ENCODE results near the gene DIS3L2. TPM values are rescaled to one million over a fixed set of nuclear protein-coding genes. Genes with fewer than 3 reads are reported as not detected.

The DIS3L2 gene, protein sequence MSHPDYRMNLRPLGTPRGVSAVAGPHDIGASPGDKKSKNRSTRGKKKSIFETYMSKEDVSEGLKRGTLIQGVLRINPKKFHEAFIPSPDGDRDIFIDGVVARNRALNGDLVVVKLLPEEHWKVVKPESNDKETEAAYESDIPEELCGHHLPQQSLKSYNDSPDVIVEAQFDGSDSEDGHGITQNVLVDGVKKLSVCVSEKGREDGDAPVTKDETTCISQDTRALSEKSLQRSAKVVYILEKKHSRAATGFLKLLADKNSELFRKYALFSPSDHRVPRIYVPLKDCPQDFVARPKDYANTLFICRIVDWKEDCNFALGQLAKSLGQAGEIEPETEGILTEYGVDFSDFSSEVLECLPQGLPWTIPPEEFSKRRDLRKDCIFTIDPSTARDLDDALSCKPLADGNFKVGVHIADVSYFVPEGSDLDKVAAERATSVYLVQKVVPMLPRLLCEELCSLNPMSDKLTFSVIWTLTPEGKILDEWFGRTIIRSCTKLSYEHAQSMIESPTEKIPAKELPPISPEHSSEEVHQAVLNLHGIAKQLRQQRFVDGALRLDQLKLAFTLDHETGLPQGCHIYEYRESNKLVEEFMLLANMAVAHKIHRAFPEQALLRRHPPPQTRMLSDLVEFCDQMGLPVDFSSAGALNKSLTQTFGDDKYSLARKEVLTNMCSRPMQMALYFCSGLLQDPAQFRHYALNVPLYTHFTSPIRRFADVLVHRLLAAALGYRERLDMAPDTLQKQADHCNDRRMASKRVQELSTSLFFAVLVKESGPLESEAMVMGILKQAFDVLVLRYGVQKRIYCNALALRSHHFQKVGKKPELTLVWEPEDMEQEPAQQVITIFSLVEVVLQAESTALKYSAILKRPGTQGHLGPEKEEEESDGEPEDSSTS
- 17.1 and 18.8 TPM in 2 replicates for total RNA-seq

DNA sequence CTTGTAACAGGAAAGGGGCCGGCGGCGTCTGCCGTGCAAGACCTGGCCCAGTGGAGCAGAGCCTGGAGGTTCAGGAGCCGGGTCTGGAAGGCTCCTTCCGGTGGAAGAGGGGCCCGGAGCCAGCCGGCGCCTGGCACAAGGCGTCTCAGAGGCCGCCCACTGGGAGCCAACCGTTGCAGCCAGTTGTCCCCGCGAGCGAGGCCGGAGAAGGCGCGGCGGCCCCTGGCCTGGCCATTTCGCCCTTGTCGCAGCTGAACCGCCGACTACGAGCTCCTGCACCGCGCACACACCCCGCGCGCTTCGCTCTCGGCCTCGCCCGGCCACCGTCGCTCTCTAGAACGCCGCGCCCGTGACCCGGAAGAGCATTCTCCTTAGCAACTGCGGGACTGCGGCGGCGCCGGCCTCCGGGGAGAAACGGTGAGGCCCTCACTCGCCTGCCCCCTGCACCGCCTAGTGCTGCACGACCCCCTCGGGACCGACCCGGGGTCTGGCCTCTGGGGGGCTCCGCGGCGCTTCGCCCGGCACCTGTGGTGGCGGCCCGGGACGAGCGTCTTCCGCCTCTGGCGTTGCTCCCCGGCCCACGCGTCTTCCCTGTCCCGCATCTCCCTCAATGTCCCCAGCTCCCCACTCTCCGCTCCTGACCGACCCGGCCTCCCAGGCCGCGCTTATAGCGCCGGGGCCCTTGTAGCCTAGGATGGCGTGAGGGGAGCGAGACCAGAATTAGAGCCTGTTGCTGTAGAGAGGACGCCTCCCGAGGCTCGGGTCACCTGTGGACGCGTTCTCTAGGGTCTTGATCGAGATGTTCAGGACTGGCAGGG is at the start of gene DIS3L2:
TSS of gene DIS3L2 (plus strand) at position 365 of the 818 bp plus-strand sequence. CDS start 53,215 bp downstream, outside the sequence.
- peak; percentile 30 for DNase-seq (ENCODE audit: low read depth, low spot score)

DNA sequence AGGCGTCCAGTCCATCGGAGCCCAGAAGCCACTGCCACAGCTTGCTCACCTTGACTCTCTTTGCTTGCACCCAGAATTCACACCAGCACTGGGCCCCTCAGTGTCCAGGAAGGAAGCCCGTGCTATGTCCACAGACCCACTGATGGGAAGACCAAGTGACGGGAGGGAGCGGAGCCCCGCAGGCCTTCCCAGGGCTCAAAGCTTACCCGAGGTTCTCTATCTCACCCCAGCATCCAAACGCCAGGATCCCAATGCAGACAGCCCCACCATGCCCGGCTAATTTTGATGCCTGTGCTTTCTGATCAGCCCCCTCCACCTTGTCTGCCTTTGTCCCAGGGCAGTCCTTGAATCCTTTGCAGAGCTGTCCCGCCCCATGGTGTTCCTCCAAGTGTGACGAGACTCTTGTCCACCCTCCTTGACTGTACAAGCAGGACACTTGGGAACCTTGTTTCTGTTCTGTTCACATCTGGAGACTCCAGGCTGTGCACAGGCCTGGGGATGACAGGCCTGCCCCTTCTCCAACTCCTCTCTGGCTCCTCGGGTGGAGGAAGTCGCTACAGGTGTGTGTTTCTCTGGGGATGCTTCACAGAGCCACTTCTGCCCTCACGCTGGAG is 47.3 kb upstream of the DIS3L2 start:
- DNase-seq (ENCODE audit: low read depth, low spot score): no peak

DNA sequence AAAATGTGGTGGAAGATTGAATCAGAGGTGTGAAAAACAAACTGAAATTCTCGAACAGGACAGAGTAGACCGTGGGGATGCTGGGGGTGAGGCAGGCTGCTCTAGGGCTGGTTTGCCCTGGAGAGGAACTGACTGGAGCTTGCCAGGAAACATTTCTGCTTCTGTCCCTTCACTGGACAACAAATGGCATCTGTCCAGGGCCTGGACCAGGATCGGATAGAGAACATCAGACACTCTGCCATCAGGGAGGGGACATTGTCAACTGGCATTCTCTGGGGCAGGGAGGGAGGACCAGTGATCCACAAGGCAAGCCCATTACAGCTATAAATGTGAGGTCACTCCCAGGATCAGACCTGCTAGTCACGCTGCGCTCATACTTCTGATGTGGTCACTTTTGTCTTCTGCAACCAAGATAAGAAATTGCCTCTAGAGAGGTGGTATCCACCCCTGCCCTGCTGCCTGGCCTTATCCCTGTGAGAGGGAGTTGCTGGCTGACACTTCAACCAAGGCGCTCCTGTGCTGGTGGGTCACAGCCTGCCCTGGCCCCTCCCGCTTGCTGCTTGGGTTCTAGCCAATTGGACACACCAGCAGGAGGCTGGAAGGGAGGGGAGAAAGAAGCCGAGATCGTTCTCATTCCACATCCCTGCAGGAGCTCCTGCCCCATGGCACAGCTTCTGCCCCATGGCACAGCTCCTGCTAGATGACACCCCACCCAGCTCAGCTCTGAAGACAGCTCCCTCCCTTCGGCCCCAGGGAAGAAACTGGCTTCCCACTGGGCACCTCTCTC is 44.0 kb upstream of the DIS3L2 start:
- DNase-seq (ENCODE audit: low read depth, low spot score): no peak

DNA sequence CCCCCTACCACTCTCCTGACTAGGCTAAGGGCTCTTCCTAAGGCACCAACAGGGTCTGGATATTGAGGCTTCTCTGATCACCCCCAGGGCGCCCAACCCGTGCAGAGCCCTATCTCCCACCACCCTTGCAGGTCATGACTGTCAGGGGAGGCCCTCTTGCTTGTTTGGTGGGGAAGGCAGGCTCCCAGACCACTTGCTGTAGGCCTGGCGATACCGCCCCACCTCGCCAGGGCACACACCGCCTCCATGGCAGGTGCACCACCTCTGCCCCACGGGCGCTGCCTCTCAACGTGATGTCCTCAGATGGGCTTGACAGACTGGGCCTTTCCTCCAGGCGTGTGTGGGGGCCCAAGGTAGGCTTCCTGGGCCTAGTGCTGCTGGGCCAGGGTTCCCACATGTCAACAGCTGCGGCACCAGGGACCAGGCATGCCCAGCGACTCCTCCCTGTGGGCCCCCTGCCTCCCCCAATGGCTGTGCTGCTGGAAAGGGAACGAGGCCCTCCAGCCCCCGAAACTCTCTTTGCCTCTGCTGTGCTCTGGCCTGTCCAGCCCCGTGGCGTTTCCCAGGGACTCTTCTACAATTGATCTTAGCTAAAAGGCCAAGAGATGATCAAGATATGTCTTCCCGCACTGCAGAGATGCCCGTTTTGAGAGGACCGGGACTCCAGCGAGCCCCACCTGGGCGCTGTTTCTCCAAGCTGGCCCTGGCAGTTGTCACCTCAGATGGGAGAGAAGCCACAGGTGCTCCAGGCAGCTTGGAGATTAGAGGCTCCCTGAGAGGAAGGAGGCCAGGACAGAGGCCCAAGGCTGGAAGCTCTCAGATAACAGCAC is 42.8 kb upstream of the DIS3L2 start:
- no peak for DNase-seq (ENCODE audit: low read depth, low spot score)

DNA sequence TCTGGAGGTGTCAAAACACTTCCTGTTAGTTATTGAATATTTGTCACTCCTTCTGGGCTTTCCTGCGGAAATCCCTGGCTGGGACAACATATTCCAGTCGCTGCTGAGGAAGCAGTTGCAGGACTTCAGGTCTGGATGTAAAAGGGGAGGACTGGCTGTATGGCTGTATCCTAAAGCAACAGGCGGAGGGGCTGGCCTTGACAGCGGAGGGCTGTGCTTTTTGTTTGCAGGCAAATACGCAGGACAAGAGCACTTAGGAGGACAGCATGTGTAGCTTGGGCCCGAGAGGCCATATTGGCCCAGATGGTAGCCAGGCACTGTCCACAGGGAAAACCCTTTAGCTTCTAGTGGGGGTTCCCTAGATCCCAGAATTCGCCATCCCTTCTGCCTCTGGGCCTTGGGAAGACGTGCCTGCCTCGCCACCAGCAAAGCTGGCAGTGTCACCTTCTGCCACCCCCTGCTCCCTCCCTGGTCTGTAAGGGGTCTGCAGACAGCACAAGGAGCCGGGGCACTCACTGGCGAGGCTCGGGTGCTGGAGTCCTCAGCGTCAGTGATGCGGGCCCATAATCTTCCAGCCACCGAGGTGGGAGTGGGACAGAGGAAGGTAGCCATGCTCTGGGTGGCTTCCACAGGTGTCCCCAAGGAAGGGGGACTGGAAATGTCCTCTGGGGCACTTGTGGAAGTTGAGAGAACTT is 42.0 kb upstream of the DIS3L2 start:
- no peak for DNase-seq (ENCODE audit: low read depth, low spot score)

DNA sequence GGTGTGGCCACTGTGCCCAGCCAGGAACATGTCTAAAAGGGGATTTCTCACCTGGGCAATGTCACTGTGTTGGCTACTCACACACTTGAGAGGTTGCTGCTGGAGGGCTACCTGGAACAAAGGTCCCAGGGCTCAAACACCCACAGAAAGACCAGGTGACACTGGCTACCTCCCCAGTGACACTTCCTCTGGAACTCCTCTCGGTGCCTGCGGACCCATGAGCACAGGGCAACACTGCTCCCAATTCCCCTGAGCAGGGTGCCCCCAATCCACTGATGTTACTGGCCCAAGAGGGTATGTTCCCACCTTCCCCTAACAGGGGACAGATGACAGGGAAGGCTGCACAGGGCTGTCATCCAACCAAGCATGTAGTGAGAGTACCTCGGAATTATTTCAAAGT is 41.1 kb upstream of the DIS3L2 start:
- no peak for DNase-seq (ENCODE audit: low read depth, low spot score)

DNA sequence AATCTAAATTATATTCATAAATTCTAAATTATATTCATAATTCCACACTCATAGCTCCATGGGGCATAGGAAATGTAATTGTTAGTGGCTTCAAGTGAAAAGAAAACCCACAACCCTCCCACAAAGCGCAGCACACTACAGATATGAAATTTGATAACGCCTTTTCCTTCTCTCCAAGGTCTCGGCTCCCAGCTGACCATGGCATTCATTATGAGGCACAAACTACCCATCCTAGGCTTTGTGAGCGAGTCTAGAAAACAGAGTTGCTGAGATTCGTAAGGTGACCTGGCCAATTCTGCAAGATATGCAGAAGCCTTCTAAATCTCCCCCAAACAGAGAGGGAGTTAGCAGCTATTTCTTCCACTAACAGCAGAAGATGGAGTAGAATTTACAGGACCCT is 40.7 kb upstream of the DIS3L2 start:
- no peak for DNase-seq (ENCODE audit: low read depth, low spot score)

DNA sequence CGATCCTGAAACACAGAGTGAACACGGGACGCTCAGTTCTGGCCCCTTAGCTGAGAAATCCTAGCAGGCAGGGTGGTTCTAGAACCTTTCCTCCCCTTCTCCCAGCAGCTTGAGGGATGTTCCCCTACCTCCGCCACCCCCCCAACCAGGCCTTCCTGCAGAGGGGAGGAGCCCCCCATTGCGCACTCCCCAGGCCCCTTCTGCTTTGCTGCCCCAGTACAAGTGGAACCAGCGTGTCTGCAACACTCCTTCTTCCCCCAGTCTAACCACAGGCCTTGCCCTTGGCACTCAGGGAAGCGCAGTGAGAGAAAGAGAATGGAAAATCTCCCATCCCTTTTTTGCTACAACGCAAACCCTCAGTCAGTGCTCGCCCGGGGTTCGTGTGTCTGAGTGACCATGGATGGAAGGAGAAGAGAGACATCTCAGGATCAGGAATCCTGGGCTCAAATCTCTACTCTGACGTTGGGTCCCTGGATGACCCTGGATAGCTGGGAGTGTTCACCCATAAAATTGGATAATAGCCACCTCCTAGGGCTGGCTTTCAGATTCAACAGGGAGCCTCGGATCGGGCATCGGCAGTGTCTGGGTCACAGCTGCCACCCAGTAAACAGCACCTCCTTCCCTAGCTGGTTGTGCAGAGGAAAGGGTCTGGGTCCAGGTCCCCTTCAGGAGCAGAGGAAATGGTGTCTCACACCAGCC is 39.1 kb upstream of the DIS3L2 start:
- DNase-seq (ENCODE audit: low read depth, low spot score): no peak

DNA sequence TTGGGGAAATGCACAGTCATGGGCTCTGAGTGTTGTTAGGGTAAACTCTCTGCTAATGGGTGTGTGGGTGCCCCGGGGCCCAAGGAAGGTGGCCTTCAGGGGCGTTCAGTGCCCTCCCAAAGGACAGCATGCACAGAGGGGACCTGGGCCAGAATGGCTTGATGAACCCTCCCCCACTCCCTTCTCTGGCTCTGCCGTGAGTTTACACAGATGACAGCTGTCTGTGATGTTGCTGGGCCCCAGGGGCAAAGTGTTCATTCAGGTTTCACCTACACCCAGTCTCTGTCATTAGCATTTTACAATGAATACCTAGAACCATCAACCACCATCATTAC is 38.5 kb upstream of the DIS3L2 start:
- no peak for DNase-seq (ENCODE audit: low read depth, low spot score)

DNA sequence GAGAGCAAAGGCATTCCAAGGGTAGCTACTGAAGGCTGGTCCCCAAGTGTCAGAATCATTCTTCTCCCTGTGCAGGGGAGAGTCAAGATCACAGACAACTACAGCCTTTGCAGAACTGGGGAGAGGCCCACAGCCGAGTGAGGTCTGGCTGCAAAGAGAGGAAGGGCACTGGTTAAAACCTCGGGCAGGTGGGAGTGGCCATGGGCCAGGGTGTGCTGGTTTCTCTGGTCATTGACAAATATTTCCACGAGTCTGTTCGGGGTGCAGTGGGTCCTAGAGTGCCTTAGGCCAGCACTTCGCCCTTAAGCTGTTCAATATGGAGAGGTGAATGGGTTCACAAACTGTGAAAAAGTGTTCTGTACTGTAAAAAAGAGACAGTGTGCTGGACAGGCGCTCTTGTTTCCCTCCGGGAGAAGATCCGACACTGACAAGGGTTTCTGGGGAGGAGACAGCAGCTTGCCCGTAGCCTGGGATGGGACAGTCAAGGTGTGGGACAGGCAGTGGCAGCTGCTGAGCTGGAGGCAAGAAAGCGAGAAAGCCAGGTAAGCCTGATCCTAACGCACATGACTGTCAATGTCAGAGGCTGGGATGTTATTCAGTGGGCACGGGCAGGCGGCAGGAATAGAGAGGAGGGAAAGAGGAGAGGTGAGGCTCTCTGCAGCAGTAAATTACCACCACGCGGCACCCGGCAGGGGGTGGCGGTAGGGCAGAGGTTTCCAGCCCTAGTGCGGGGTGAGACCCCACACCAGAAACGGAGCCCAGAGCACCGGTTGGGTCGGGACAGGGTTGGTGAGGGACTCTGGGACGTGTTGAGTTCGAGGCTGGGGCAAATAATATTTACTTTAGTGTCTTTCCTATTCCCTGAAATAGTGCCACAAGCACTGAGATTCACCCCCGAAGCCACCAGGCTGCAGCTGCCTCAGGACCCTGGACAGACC is 37.3 kb upstream of the DIS3L2 start:
- no peak for DNase-seq (ENCODE audit: low read depth, low spot score)

DNA sequence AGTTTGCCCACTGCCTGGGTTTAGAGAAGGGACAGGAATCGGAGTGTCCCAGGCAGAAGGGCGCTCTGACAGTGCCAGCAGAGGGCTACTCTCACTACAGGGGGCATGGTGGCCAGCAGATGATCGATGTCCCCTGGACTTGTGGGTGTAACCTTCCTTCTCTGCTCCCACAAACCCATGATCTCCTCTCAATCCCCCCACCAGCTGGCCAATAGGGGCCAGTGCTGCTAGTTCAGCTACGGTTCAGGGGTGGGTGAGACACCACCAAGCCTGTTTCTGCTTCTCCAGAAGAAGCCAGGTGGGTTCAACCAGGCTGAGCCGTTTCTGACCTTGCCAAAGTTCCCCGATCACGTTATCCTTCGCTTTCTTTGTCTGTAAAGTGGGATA is 36.6 kb upstream of the DIS3L2 start:
- DNase-seq (ENCODE audit: low read depth, low spot score): no peak

DNA sequence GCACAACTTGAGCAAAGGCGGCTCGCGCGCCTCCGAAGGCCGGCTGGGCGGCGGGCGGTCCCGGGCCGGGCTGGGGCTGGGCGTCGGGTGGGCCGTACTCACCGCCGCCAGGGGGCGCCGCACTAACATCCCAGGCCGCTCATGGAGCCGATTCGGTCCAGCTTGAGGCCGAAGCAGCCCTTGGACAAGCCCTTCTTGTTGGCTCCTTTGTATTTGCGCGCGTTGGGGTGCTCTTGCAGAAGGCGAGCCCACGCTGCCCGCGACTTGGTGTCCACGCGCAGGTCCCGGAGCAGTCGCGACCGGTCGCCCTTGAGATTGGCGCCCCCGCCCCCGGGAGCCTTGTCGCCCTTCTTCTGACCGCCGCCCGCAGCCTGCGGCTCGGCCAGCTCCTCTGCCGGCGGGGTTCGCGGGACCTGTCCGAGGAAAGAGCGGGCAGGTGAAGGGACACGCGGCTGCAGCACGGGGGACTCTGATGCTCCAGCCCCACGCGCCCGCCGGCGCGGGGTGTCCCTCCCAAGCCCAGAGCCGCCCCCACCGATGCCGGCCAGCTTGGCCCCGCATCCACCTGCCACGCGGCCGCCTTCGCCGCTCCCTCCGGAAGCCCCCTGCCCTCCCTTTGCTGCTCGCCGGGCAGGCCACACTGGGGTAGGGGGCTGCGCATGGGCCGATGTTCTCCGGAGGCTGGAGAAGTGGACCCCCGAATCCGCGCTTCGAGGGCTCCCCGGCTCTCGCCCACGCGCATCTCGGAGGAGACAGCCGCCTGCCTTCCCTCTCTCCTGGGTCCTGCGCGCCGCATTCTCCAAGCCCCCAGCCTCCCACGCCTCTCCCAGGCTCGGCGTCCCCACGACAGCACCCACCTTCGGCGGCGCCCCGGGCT is 36.0 kb upstream of the DIS3L2 start:
- peak; percentile 58 for DNase-seq (ENCODE audit: low read depth, low spot score)

DNA sequence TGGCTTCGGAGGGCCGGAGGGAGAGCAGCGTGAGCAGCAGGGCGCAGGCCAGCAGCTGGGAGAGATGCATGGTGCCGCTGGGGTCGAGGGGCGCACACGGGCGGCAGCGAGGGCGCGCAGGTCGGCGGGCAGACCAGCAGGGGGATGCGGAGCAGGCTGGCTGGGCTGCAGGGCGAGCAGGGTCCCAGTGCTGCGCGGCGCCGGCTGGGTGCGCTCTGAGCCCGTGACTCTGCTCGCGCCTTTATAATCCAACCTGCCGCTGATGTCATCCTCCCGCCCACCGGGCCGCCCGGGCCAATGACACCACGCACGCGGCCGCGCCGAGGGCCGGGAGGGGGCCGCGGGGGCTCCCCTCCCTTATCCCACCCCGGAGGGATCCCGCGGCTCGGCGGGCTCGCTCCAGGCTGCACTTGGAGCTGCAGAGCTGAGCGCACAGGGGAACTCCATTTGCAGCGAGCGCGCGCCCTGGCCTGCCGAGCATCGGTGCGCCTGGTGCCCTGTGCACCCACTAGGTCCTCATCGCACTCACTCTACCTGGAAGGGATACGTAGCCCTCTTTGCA is 35.3 kb upstream of the DIS3L2 start, which contains the start of gene NPPC:
TSS of gene NPPC (minus strand) at position 217 of the 562 bp plus-strand sequence. CDS start at position 70, 147 bp downstream.
- DNase-seq (ENCODE audit: low read depth, low spot score): no peak

DNA sequence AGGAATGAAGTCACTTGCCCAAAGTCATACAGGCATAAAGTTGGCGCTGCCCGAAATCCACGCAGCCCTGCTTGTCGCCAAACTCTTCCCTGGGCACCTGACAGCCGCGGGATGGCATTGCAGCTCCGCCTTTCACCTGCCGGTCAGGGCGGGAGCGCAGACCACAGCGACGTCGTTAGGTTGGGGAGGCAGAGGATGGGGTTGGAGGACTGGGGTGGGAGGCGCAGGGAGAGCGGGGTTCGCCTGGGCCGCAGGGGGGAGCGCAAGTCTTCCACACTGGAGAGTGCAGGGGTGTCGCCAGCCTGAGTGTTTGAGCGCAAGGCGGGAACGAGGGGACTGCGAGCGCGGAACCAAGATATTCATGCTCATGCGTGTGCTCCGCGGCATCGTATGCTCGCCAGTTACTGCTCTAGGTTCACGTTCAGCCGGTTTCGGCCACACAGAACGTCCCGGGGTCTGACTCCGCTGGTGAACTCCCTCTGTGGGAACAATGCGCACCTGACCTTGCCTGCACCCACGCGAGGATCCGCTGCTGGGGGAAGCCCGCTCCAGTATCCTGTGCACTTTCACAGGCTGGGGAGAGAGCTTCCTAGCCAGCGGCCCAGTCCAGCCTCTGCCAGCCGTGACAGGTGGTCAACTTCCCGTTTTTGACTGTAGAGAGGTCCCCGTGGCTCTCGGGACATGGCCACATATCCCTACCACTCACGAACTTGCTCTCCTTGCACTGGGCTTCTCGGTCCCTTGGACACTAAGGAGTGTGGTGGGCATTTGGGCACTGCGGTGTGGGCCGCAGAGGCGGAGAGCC is 34.5 kb upstream of the DIS3L2 start:
- DNase-seq (ENCODE audit: low read depth, low spot score): no peak

DNA sequence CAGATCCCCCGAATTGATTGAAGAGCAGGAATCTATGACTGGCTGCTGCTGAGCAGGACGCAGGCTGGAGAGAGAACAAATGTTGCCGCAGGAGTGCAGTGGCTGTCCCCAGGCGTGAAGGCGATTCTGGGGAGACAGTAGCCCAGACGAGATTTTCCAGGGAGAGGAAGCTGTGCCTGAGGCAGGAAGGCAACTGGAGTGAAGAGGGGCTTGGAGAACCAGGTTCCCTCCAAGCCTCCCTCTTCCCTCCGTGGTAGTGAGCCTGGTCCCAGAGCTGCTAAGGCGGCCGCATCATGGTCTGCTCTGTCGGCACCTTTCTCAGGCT is 34.0 kb upstream of the DIS3L2 start:
- DNase-seq (ENCODE audit: low read depth, low spot score): no peak

Measured in pulmonary artery endothelial cell (primary cell).